H1 (cell line): ENCODE results near the gene TP53I13. TPM values are rescaled to one million over a fixed set of nuclear protein-coding genes. Genes with fewer than 3 reads are reported as not detected.

Source experiments
- CTCF ChIA-PET: fragments of 300-600 bp; sonication (Branson Sonifier 250); formaldehyde crosslinking; loops from one replicate; lab custom pipeline; 2021; ENCODE audit not compliant: partially characterized antibody; lab: Charles Lee
- POLR2A ChIA-PET: fragments of 300-600 bp; sonication (Branson Sonifier 250); formaldehyde crosslinking; loops from one replicate; lab custom pipeline; 2021; ENCODE audit warnings: inconsistent platforms; ENCODE audit not compliant: partially characterized antibody; lab: Charles Lee
- DNase-seq, 2 experiments: peaks; one replicate each; pipeline versions ENCODE4 v3.0.0 to v3.0.0-alpha.2; 2010 to 2022; ENCODE audit warnings: low spot score in 2 of 2, low read depth in 1 of 2, mixed read lengths in 1 of 2
- FAIRE-seq: peaks from 2 replicates; lab custom pipeline; 2011; peaks lifted over from hg19 to GRCh38; lab: Jason Lieb, UNC
- H2AFZ ChIP-seq: 2 replicates; pipeline ENCODE4 v1.8.1; 2012; ENCODE audit warnings: low read length, inconsistent platforms
- H2AK5ac ChIP-seq: 2 replicates; pipeline ENCODE4 v1.6.1; 2013; ENCODE audit warnings: low read depth, low read length
- H2BK120ac ChIP-seq: replicated peaks from 2 replicates; pipeline ENCODE3; 2013; ENCODE audit warnings: low read depth, low read length, inconsistent platforms
- H2BK12ac ChIP-seq: 2 replicates; pipeline ENCODE4 v1.6.1; 2013; ENCODE audit warnings: low read depth, low read length
- H2BK15ac ChIP-seq: 2 replicates; pipeline ENCODE4 v1.6.1; 2013; ENCODE audit warnings: low read length
- H2BK20ac ChIP-seq: 2 replicates; pipeline ENCODE4 v1.6.1; 2013; ENCODE audit warnings: low read length
- H2BK5ac ChIP-seq: 2 replicates; pipeline ENCODE4 v1.6.1; 2013; ENCODE audit warnings: low read depth, low read length
- H3K14ac ChIP-seq: 2 replicates; pipeline ENCODE4 v1.6.1; 2013; ENCODE audit warnings: inconsistent platforms; ENCODE audit not compliant: insufficient read length
- H3K18ac ChIP-seq: 2 replicates; pipeline ENCODE4 v1.6.1; 2013; ENCODE audit warnings: low read length; ENCODE audit errors: extremely low read depth
- H3K23ac ChIP-seq: 2 replicates; pipeline ENCODE4 v1.6.1; 2013; ENCODE audit warnings: inconsistent platforms; ENCODE audit not compliant: insufficient read length
- H3K23me2 ChIP-seq: 2 replicates; pipeline ENCODE4 v1.6.1; 2013; ENCODE audit warnings: low read depth, low read length
- H3K27ac ChIP-seq: 2 replicates; pipeline ENCODE4 v1.6.1; 2011; ENCODE audit warnings: low read depth, low read length, inconsistent platforms
- H3K27me3 ChIP-seq, 4 experiments: replicated peaks in 1 of 4; 1 replicate in 1 of 4; 2 replicates in 3 of 4; pipeline versions ENCODE4 v1.6.1 to v1.8.1; 2011 to 2013; ENCODE audit warnings: low read length in 3 of 4, mild to moderate bottlenecking in 3 of 4, inconsistent platforms in 2 of 4, mixed read lengths in 2 of 4, moderate library complexity in 1 of 4; ENCODE audit not compliant: control insufficient read depth in 3 of 4, insufficient read depth in 3 of 4; ENCODE audit errors: extremely low read depth in 1 of 4
- H3K36me3 ChIP-seq, 4 experiments: 2 replicates each; pipeline versions ENCODE4 v1.6.1 to v1.8.1; 2011 to 2013; ENCODE audit warnings: mild to moderate bottlenecking in 4 of 4, low read length in 3 of 4, moderate library complexity in 2 of 4, control low read depth in 1 of 4, inconsistent platforms in 1 of 4; ENCODE audit not compliant: insufficient read depth in 4 of 4, control insufficient read depth in 2 of 4
- H3K4ac ChIP-seq: replicated peaks from 2 replicates; pipeline ENCODE3; 2013; ENCODE audit warnings: low read length, low read depth, mixed read lengths, inconsistent platforms; ENCODE audit not compliant: insufficient read length
- H3K4me1 ChIP-seq, 4 experiments: replicated peaks in 1 of 4; 1 replicate in 1 of 4; 2 replicates in 3 of 4; pipeline versions ENCODE4 v1.6.1 to v1.8.1; 2011 to 2013; ENCODE audit warnings: low read length in 3 of 4, inconsistent platforms in 2 of 4, mixed read lengths in 1 of 4; ENCODE audit not compliant: insufficient read depth in 4 of 4, control insufficient read depth in 3 of 4
- H3K4me2 ChIP-seq, 2 experiments: 2 replicates each; pipeline versions ENCODE4 v1.6.1 to v1.8.1; 2011 to 2013; ENCODE audit warnings: low read depth in 2 of 2, low read length in 2 of 2, control low read depth in 1 of 2, inconsistent platforms in 1 of 2, mild to moderate bottlenecking in 1 of 2; ENCODE audit not compliant: insufficient read depth in 1 of 2
- H3K4me3 ChIP-seq, 4 experiments: fragments of 200-600, 300-600 bp in 1 of 4; sonication (generic), shearing (Covaris generic), sonication (Bioruptor Twin) in 1 of 4; 2 replicates each; pipeline versions ENCODE4 v1.5.1 to v1.8.1; 2011 to 2016; ENCODE audit warnings: low read length in 4 of 4, low read depth in 3 of 4, control low read depth in 2 of 4, inconsistent platforms in 2 of 4, mild to moderate bottlenecking in 2 of 4, mixed read lengths in 1 of 4, moderate library complexity in 1 of 4; ENCODE audit not compliant: insufficient read depth in 2 of 4; ENCODE audit errors: extremely low read depth in 1 of 4
- H3K56ac ChIP-seq: replicated peaks from 2 replicates; pipeline ENCODE3; 2013; ENCODE audit warnings: low read depth, mild to moderate bottlenecking, mixed read lengths, low read length, inconsistent platforms; ENCODE audit not compliant: insufficient read length
- H3K79me1 ChIP-seq: 2 replicates; pipeline ENCODE4 v1.6.1; 2013; ENCODE audit warnings: low read depth, low read length, control low read depth
- H3K79me2 ChIP-seq, 2 experiments: 2 replicates each; pipeline versions ENCODE4 v1.6.1 to v1.8.1; 2012 to 2013; ENCODE audit warnings: low read length in 2 of 2, mild to moderate bottlenecking in 2 of 2, inconsistent platforms in 1 of 2; ENCODE audit not compliant: insufficient read depth in 2 of 2, control insufficient read depth in 1 of 2
- H3K9ac ChIP-seq, 4 experiments: replicated peaks in 1 of 4; 1 replicate in 1 of 4; 2 replicates in 3 of 4; pipeline versions ENCODE4 v1.6.1 to v1.8.1; 2011 to 2013; ENCODE audit warnings: low read depth in 3 of 4, low read length in 3 of 4, control low read depth in 2 of 4, mild to moderate bottlenecking in 2 of 4, moderate library complexity in 2 of 4, inconsistent platforms in 1 of 4; ENCODE audit errors: extremely low read depth in 1 of 4
- H3K9me3 ChIP-seq, 2 experiments: 2 replicates each; pipeline versions ENCODE4 v1.6.1 to v1.8.1; 2012 to 2013; ENCODE audit warnings: mild to moderate bottlenecking in 2 of 2, moderate library complexity in 2 of 2, control low read depth in 1 of 2, inconsistent platforms in 1 of 2, low read depth in 1 of 2, low read length in 1 of 2, mixed read lengths in 1 of 2; ENCODE audit not compliant: insufficient read depth in 2 of 2
- H4K20me1 ChIP-seq, 2 experiments: replicated peaks in 1 of 2; 2 replicates each; pipeline versions ENCODE3 to v1.8.1; 2011 to 2013; ENCODE audit warnings: inconsistent platforms in 2 of 2, low read length in 2 of 2, mild to moderate bottlenecking in 1 of 2; ENCODE audit not compliant: insufficient read depth in 2 of 2, control insufficient read depth in 1 of 2
- H4K5ac ChIP-seq: 2 replicates; pipeline ENCODE4 v1.6.1; 2013; ENCODE audit warnings: low read length, low read depth, mixed read lengths, inconsistent platforms; ENCODE audit not compliant: insufficient read length
- H4K8ac ChIP-seq: 2 replicates; pipeline ENCODE4 v1.8.0; 2013; ENCODE audit warnings: mild to moderate bottlenecking, moderate library complexity, low read length, inconsistent platforms; ENCODE audit not compliant: insufficient read depth; ENCODE audit errors: extremely low read depth
- H4K91ac ChIP-seq: replicated peaks from 2 replicates; pipeline ENCODE3; 2013; ENCODE audit warnings: low read length, mixed read lengths, inconsistent platforms; ENCODE audit not compliant: insufficient read length
- ATF2 ChIP-seq: IDR thresholded peaks from 2 replicates; pipeline ENCODE4 v1.6.1; 2012; ENCODE audit warnings: low read length, inconsistent platforms
- BCL11A ChIP-seq, 2 experiments: IDR thresholded peaks; one replicate each; pipeline ENCODE4 v1.6.1; 2011; ENCODE audit warnings: low read depth in 2 of 2, low read length in 2 of 2, mild to moderate bottlenecking in 2 of 2
- CHD1 ChIP-seq: IDR thresholded peaks from 2 replicates; pipeline ENCODE4 v1.6.1; 2012; ENCODE audit warnings: low read depth, low read length, improper control_type of control experiment
- EGR1 ChIP-seq: IDR thresholded peaks from 2 replicates; pipeline ENCODE4 v1.6.1; 2011; ENCODE audit warnings: low read depth, low read length, borderline replicate concordance
- HDAC2 ChIP-seq, 2 experiments: fragments of 300-600 bp in 1 of 2; sonication (generic) in 1 of 2; IDR thresholded peaks; 2 replicates each; pipeline ENCODE4 v1.6.1; 2011 to 2012; ENCODE audit warnings: low read depth in 2 of 2, low read length in 2 of 2, mild to moderate bottlenecking in 2 of 2, moderate library complexity in 2 of 2, borderline replicate concordance in 1 of 2, inconsistent platforms in 1 of 2
- SIRT6 ChIP-seq: IDR thresholded peaks from one replicate; pipeline ENCODE4 v1.7.1; 2012; ENCODE audit warnings: low read length, inconsistent platforms
- SP4 ChIP-seq: IDR thresholded peaks from 2 replicates; pipeline ENCODE4 v1.6.1; 2012; ENCODE audit warnings: low read length, inconsistent platforms
- TCF12 ChIP-seq: IDR thresholded peaks from 2 replicates; pipeline ENCODE4 v1.6.1; 2011; ENCODE audit warnings: low read depth, mild to moderate bottlenecking, low read length
- WGBS, 2 experiments: shearing (Covaris generic) in 1 of 2; methylation state at CpG; one replicate each; pipeline versions ENCODE4 v1.1.6 to v1.1.7; 2013 to 2015; ENCODE audit warnings: low lambda C conversion rate in 2 of 2, mixed read lengths in 2 of 2, inconsistent platforms in 1 of 2, low coverage in 1 of 2, missing lambda C conversion rate in 1 of 2; ENCODE audit not compliant: insufficient replicate concordance in 2 of 2, insufficient coverage in 1 of 2, insufficient read length in 1 of 2; ENCODE audit errors: extremely low coverage in 1 of 2, missing lambda C conversion rate in 1 of 2; 5-methylcytosine and 5-hydroxymethylcytosine counted together
- polyA plus RNA-seq, 7 experiments: library from polyadenylated mRNA; depleted of rRNA in 3 of 7; stranded (reverse) in 5 of 7; unstranded in 2 of 7; fragments of >200 nt in 5 of 7; fragments of 200-250 nt in 2 of 7; gene quantifications; 1 replicate in 5 of 7; 2 replicates in 1 of 7; 4 replicates in 1 of 7; pipeline versions ENCODE4 v1.2.1 to v1.2.3, GENCODE V29; 2011 to 2013; ENCODE audit warnings: missing spikeins in 2 of 7, mixed read lengths in 2 of 7
- total RNA-seq: library from RNA; stranded (reverse); fragmentation: NEBNext Ultra II Directional; extraction: Animal tissue kit (Norgen Biotek cat#: 25700); gene quantifications from 2 replicates; pipeline ENCODE4 v1.2.1, GENCODE V29; 2021

TP53I13 gene
- total and polyA plus RNA-seq, 2 of the 8 experiments (the other 6 are each of a cell fraction or from before 2014, with no cell fraction given) = 22.4 to 35.7 TPM

DNA sequence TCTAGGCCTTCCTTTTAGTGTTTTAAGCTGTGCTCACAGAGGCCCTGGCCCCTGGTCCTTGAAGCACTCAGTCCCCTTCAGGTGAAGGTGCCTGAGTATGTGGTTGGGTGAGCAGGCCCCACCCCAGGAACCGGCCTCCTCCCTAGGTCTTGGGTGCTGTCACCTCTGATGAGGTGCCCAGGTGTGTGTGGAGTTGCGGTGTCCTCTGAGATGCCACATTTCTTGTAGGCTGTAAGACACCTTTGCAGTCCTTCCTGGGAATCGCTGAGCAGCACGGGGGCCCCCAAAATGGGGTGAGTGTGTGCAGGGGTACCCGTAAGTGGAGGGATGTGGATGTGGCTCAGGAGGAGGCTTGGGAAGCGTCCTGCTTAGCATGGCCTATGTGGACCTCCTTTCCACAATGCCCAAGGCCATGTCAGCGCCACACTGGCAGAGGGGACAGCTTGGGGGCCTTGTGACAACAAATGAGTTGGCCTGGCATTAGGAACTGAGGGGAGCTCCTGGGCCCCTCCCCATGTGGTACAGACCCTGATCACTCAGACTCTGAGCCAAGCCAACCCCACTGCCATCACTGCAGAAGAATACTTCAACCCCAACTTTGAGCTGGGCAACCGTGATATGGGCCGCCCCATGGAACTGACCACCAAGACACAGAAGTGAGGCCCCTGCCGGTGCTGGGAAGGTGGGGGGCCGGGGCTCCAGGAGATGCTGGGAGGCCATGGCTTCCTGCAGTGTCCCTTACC, 43.0 kb downstream of the TP53I13 start:
- no peak overlapping the region for H2BK5ac ChIP-seq
- H3K56ac ChIP-seq = no peak overlapping the region
- H2BK15ac ChIP-seq = no peak overlapping the region
- H3K4me2 ChIP-seq = no peak overlapping the region
- H3K9me3 ChIP-seq = peaks cover 0 to 11% of the 10 kb centered on the region in 2 experiments; a peak in 1 of 4 replicates
- H3K79me1 ChIP-seq = peaks cover 2% of the 10 kb centered on the region; the same call in 1 of the 2 replicates
- ChIA-PET POLR2A (interaction anchor here (1.6 kb wide), 1 partner anchor 20 kb away, joined by 4 read pairs; no protein-coding TSS in a partner anchor), CTCF (interaction anchor here (0.8 to 12.8 kb wide), 5 partner anchors 11 to 43 kb away, joined by 3 to 99 read pairs (median 6); partner anchors contain the start of genes ABHD15, ANKRD13B and TP53I13)
- H2AK5ac ChIP-seq = no peak overlapping the region
- H4K20me1 ChIP-seq = peaks cover 5% of the 10 kb centered on the region in 2 experiments
- H3K4me1 ChIP-seq = peaks cover 10 to 25% (median 17%) of the 10 kb centered on the region in 4 experiments
- no peak overlapping the region for H3K4me3 ChIP-seq
- no peaks in the 10 kb centered on the region for H3K79me2 ChIP-seq
- peaks cover 11% of the 10 kb centered on the region for H3K23me2 ChIP-seq
- peaks cover 0 to 7% (median 0%) of the 10 kb centered on the region in 4 experiments; a peak in 1 of 8 replicates for H3K36me3 ChIP-seq
- no peak overlapping the region for H4K8ac ChIP-seq
- H3K14ac ChIP-seq = no peak overlapping the region
- FAIRE-seq = no peak
- no peak overlapping the region for H2AFZ ChIP-seq
- H2BK120ac ChIP-seq = no peak overlapping the region
- no peak overlapping the region for H3K23ac ChIP-seq
- no peak overlapping the region for H2BK12ac ChIP-seq
- H3K27me3 ChIP-seq = peaks cover 10 to 31% (median 24%) of the 10 kb centered on the region in 4 experiments
- no peak for DNase-seq
- H4K5ac ChIP-seq = no peak overlapping the region
- no peak overlapping the region for H3K18ac ChIP-seq
- TF ChIP-seq EGR1 = no peak
- TF ChIP-seq CHD1 = no peak
- TF ChIP-seq SP4 = no peak
- no peak for TF ChIP-seq BCL11A (IDR thresholded peaks at IDR 0.05; ENCODE audit: low read depth in 2 of 2, low read length in 2 of 2)
- no peak for TF ChIP-seq TCF12
- no peak for TF ChIP-seq HDAC2 (IDR thresholded peaks at IDR 0.05; ENCODE audit: borderline replicate concordance in 1 of 2, low read depth in 2 of 2, low read length in 2 of 2)
- TF ChIP-seq ATF2 = no peak
- TF ChIP-seq SIRT6 = no peak
- no peak overlapping the region for H4K91ac ChIP-seq
- no peak overlapping the region for H2BK20ac ChIP-seq
- no peak overlapping the region for H3K4ac ChIP-seq
- no peak overlapping the region for H3K9ac ChIP-seq
- H3K27ac ChIP-seq = no peak overlapping the region
- 93% methylated on average over 11 of the region's 11 CpGs; no CpG with 5 or more reads in 1 of the 2 experiments for WGBS, 2 experiments
